Hematopoietic multipotent progenitor cell treated with erythropoietin and hydrocortisone succinate and interleukin-3 and kit ligand, for 17 days (in vitro differentiated cells): ENCODE results near the gene SNRNP200.
A peak's percentile ranks its signal among the peaks of the same experiment; 100 is the strongest.

Experiments
- DNase-seq: peaks from one replicate; pipeline ENCODE4 v3.0.0-alpha.2; 2015; ENCODE audit warnings: low spot score

Gene SNRNP200

DNA sequence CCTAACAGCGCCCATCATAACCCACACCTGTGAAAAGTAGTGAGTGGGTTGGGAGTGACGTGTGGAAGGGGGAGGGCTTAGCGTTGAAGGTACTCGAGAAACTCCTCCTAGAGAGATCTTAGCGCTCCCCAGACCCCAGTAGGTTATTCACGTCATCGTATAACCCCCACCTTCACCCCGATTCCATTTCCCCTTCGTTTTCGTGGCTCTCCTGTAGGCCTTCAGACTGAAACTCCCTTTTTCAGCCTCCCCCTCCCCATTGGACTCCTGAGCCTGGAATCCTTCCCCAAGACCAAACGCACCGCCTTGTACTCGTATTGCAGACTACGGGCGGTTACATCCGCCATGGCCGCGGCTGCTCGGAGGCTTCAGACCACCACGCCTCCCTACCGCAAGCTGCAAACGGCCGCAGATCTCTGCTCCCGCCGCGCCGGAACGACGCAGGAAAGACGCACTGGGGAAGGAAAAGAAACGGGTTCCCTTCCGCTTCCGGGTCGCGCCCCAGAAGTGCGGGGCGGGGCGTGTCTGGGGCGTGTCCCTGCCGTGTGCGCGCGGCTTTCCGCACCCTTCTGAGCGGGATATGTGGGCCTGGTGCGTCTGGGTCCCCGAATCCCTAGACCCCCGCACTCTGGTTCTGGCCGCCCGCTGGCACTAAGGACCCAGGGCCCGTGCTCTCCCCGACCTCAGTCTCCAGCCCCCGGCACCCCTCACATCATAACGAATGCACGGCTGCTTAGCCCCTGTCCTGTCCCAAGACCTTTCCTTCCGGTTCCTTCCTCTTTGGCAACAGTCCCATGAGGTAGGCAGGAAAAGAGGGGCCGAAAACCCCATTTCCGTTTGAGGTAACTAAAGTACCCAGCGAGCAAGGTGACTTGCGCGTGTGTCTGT, at the start of gene SNRNP200:
Gene SNRNP200 (minus strand): TSS at position 456 of the 888 bp plus-strand sequence. CDS start 109 bp downstream, at position 347.
- DNase-seq, result peak; percentile 87

DNA sequence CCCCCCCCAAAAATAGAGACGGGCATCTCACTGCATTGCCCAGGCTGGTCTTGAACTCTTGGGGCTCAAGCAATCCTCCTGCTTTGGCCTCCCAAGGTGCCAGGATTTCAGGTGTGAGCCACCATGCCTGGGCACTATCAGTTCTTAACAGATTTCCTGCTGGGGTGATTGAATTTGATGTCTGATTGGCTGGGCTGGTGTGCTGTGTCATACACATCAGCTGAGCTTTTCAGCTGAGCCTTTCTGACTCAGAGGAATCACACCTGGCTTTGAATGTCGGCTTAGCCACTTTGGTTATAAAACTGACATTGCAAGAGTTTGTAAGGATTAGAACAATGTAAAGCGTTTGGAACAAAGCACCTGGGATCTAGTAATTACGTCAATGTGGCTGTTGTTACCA, 49.1 kb upstream of the SNRNP200 start:
- DNase-seq, result no peak

DNA sequence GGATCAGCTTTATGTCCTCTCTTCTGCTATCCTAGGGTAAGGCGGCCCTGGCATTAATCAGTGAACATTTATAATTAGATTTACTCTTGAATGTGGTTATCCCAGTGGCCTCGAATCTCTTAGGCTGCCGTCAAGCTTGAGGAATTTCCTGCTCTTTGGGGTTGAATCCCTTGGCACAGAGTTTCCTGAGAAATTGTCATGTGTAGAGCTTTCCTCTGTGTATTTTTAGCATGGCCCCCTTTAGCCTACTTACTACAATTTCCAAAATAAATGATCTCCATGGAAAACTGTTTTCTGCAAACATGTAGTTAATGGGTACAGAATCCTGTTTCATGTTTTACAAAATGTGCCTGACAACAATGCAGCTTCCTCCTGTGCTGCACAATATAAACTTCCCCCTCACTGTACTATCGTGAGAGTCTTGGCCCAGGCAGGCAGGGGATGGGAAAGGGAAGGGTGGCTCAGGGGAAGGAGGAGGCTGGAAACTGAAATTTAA, 48.3 kb upstream of the SNRNP200 start:
- no peak for DNase-seq

DNA sequence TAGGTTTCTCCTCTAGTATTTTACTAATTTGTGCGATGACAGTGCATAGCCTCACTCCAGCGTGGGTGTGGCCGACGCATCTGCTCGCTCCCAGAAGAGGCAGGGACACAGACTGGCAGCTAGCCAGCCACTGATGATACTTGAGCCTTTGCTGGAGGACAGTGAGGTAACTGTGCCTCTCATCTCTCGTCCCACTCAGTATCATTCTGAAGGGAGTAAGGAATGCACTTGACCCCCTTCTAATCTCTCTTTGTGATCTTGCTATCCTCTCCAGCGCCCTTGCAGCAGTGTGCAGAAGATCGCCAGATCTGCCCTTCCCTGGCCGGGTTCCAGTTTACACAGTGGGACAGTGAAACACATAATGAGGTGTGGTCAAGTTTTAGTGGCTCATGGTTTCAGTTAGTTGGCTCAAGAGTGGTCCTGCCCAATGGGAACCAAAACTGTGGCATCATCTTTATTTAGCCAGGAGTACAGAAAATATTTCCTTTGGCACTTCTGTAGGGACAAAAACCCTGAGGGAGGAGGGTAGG, 47.8 kb upstream of the SNRNP200 start:
- DNase-seq, result peak; percentile 93

DNA sequence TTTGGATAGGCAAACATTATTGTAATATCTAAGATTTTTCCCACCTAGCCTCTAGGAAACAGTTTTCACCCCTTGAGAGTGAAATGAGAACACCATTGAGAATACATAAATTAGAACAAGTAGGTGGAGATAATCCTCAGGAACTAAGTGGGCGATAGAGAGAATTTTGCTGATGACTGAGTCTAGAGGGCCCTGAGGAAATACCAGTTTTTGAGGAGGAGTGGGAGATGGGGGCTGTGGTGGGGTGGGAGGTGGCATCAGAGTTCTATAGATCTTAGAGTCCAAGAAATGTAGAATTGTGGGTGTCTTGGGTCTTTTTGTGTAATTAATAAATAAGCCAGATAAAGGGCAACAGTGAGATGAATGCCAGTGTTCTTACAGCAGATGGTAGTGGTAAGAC, 42.0 kb upstream of the SNRNP200 start:
- DNase-seq, result no peak

DNA sequence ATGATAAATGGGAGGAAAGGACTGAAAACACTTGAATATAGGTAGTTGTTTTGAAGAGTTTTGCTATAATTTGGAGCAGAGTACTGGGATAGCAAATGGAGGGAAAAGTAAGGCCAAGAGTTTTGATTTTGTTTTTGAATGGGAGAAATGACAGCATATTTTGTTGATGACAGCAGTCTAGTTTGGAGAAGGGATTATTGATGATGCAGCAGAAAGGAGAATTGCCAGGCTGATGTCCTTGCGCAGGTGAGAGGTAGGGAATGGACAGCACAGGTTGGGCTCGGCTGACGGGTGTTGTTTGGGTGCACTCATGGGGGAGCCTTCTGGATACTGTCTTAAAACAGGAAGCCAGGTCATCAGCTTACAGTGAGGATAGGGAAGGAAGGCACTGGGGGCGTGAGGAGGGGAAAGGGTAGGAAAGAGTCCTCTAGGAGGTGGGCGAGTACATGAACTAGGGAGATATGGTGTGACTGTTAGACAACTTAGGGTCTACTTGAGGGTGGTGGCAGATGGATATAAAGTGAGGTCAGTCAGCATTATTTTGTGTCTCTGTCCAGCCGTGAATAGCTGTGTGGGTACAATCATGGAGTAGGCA, 40.6 kb upstream of the SNRNP200 start:
- DNase-seq, result no peak

DNA sequence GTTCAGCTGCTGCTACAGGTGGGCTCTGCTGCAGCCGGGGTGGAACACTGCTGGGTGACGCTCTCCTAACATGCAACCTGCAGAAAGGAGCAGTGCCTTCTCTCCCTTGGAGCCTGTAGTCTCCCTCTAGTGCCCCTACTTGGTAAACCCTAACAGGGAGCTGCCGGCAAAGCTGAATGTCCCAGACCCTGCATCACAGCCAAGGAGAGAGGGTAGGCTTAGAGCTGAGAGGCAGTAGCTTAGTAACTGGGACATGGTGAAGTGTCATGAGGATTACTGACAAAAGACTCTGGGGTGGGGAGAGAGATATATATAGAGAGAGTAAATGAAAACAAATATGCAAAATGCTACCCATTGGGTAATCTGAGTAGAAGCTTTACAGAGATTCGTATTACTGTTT, 40.1 kb upstream of the SNRNP200 start:
- DNase-seq, result no peak

DNA sequence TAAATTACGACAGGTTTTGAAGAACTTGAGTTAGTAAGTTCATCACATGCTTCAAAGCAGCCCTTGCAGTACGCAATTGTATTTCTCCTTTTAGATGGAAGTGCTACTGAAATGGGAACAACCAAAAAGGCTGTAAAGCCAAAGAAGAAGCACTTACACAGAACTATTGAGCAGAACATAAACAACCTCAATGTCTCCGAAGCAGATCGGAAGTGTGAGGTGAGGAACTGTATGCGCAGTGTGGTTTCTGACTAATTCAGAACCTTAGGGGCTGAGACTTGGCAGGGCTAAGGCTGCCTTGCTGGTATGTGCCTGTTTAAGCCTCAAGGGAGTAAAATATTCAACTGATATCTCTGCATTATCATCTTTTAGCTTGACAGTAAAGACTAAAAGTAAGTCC, 38.7 kb upstream of the SNRNP200 start:
- no peak for DNase-seq

DNA sequence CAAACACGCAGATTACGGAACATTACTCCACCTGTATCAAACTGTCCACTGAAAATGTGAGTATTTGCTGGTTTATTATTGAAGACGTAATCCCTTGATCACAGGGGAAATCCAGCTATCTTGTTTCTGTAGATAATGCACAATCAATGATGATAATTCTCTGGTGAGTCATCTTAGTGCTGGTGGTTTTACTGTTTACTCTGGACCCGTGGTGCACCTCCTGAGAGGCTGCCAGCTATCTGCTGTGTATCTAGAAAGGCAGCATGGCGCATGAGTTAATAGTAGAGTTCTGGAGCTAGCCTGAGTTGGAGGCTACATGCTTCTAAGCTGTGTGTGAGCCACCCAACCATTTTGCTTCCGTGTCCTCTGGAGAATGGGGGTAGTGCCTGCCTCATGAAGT, 36.7 kb upstream of the SNRNP200 start:
- no peak for DNase-seq

DNA sequence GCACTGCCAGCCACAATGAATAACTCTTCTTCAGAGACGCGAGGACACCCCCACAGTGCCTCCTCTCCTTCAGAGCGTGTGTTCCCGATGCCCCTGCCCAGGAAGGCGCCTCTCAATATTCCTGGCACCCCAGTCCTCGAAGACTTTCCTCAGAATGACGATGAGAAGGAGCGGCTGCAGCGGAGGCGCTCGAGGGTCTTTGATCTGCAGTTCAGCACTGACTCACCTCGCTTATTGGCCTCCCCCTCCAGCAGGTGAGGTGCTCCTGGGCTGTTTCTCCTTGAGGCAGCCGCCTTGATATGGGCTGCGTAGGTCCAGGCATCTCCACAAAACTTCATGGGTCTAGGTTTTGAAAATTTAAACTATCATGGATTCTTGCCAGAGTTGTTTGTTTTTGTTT, 36.3 kb upstream of the SNRNP200 start:
- no peak for DNase-seq

DNA sequence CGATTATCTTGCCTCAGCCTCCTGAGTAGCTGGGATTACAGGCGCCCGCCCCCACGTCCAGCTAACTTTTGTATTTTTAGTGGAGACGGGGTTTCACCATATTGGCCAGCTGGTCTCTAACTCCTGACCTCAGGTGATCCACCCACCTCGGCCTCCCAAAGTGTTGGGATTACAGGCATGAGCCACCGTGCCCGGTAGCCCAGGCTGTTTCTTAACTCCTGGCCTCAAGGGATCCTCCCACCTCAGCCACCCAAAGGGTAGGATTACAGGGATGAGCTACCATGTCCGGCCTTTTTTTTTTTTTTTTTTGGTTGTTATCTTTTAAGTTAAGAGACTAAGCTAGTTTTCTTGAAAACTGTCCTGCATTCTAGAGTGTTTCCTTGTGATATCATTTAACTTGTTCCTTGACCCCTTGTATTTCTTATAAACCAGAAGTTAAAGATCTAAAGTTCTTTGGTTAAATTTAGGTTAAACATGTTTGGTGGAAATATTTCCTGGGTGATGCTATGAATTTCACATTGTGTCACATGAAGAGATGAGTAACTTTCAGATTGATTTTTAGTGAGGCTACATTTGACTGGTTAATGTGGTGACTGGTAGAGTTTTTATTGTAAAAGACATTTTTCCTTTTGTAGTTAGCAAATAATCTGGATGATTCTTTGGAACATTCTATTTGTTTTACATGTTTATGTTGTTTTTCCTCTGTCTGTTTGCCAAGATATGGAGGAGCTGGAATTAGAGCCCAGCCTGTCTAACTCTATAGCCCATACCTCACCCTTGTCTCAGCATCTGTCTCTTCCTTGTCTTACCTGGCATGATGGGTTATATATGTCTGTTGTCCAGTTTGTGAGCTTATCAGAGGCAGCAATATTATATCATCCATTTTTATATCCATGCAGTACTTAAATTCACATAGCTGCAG, 35.4 kb upstream of the SNRNP200 start:
- no peak for DNase-seq

DNA sequence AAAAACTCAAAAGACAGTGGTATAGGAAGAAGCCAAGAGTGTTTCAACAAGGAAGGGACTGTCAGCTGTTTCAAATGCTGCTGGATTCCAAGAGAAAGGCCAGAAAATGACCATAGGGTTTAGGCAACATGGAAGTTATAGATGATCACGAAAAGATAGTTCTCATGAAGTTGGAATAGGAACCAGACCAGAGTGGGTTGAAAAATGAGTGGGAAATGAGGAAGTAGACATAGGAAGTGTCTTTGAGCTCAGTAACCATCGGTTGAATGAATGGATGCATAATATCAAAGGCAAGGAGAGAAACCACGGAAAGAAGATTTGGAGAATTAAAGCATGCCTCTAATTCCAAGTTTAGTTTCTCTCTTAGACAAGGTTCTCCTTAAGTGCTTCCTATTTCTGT, 31.5 kb upstream of the SNRNP200 start:
- DNase-seq, result no peak

DNA sequence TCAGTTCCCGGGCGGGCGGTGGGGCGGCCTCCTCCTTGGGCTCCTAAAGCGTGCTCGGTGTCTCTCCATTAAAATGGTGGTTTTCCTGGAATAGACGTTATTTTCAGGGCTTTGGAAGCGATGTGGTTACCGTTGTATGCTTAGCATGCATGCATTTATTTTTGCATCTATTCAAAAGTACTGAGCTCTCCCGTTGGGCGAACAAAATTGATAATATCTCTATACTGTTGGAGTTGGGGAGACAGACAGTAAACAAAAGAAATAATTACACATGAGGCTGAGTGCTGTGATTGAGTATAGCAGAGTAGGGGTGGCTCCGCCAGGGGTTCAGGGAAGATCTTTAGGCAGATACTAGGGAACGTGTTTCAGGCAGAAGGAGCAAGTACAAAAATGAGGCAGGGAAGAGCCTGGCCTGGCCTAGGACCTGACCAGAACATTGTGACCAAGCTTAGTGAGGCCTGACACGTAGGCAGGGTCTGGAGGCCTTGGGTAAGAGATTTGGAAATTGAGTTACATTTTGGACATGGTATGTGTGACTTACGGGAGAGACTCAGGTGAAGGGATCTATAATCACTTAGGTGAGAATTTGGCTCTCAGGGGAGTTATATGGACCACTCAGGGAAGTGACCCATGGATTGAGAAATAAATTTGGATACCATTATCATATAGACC, 30.9 kb upstream of the SNRNP200 start:
- DNase-seq, result no peak

DNA sequence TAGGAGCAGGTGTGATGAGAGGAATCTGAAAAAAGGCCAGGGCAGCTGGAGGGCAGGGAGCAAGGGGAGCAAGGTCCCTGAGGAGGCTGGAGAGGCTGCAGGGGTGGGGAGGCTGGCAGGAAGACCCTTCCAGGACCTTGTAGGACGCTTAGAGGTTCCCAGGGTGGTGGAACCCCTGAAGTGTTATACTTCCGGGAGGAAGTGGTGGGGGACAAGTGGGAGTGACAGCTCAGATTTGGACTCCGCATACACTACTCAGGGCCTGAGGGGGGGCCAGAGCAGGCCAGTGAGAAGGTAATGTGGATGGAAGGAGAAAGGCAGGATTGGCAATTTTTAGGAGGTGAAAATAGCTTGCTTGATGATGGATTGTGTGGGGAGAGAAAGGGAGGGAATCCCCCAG, 28.4 kb upstream of the SNRNP200 start:
- no peak for DNase-seq

DNA sequence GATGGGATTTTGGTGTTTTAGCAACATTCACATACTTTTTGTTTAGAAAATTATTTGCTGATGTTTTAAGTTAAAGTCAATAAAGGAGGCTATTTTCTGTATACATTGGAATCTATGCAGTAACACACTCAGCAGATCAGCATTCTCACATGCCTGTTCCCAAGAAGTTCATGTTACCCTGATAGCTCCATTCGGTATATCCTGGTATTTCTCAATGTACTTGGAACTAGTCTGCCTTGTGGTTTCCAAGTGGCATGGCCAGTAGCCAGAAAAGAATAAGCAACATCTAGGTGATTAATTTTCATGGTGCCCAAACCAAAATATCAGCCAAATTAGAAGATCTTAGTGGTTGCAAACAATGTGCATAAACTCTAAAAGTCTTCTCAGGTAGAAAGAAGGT, 25.1 kb upstream of the SNRNP200 start:
- no peak for DNase-seq

DNA sequence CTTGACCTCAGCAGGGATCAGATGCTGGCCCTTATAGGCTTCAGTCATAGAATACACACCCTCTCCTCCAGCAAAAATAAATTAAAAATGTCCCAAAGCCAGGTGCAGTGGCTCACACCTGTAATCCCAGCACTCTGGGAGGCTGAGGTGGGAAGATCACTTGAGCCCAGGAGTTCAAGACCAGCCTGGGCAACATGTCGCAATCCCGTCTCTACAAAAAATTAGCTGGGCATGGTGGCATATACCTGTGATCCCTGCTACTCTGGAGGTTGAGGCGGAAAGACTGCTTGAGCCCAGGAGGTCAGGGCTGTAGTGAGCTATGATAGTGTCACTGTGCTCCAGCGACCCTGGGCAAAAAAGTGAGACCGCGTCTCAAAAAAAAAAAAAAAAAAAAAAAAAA, 24.5 kb upstream of the SNRNP200 start:
- no peak for DNase-seq

DNA sequence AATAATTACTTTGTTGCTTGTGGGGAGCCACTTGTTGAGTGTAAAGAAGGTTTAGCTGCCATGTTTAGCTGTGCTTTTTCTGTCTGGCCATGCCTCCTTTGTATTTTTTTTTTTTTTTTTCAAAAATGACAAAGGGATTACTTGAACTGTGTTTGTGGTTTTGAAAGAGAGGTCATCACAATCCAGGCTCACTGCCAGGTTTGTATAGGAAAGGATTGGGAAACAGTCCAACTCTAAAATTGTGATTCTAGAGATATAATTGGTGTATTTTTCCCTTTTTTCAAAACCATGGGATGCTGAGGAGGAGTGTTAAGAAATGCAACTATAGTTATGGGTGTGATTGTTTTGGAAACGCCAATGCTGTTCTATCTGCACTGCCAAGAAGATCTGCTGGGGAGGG, 24.1 kb upstream of the SNRNP200 start:
- no peak for DNase-seq

DNA sequence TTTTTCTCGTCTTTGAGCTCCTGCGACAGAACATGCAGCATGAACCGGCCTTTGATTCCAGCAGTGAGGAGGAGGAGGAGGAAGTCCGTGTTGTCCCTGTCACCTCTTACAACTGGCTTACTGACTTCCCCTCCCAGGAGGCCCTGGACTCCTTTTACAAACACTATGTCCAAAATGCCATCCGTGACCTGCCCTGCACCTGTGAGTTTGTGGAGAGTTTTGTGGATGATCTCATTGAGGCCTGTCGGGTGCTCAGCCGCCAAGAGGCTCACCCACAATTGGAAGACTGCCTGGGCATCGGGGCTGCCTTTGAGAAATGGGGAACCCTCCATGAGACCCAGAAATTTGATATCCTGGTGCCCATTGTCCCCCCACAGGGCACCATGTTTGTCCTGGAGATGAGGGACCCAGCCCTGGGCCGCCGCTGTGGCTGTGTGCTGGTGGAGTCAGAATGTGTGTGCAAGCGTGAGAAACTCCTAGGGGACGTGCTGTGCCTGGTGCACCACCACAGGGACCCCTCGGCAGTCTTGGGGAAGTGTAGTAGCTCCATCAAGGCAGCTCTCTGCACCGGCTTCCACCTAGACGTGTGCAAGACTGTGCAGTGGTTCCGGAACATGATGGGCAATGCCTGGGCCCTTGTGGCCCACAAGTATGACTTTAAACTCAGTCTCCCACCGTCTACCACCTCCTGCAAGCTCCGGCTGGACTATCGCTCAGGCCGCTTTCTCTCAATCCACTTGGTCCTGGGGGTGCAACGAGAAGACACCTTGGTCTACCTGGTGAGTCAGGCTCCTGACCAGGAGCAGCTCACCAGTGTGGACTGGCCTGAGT, 21.9 kb upstream of the SNRNP200 start:
- DNase-seq, result no peak

DNA sequence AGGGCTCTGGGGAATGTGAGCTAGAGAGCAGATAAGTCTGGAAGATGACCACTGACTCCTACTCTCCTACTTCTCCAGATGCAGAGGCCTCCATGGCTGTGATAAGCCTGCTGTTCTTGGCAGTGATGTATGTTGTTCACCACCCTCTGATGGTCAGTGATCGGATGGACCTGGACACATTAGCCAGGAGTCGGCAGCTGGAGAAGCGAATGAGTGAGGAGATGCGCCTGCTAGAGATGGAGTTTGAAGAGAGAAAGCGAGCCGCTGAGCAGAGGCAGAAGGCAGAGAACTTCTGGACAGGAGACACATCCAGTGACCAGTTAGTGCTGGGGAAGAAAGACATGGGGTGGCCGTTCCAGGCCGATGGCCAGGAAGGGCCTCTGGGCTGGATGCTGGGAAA, 21.2 kb upstream of the SNRNP200 start:
- DNase-seq, result no peak

DNA sequence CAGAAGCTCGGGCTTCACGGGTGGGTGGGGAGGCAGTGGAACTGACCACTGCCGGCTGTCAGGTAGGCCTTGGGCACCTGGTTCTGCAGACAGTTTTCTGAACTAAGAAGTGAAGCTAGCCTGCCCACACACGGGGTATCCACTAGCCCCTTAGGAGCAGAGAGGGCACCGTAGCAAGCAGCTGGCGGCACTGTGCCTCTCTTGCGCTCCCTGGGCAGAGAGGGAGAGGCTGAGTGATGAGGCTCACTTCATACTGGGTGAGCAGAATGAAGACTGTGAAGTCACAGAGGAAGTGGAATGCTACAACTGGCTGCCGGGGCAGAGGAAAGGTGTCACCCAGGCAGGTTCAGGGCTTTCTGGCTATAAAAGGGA, 20.5 kb upstream of the SNRNP200 start:
- no peak for DNase-seq
